ENCODE data around the gene RARA. TPM values are rescaled to one million over a fixed set of nuclear protein-coding genes. Genes with fewer than 3 reads are reported as not detected.

RARA gene
- polyA plus RNA-seq, 1 donor from 2014 or later = 6.6 TPM

- Histone ChIP-seq H3K79me2 (replicated peaks; ENCODE audit: insufficient read depth, low read length) (peaks cover 5% of the 10 kb centered on the region), H3K27ac (ENCODE audit: low read length) (no peak overlapping the region), H3K27me3 (ENCODE audit: insufficient read depth, low read depth, low read length) (no peaks in the 10 kb centered on the region), H3K4me2 (ENCODE audit: low read length) (no peak overlapping the region), H3K36me3 (ENCODE audit: insufficient read depth, low read length) (no peaks in the 10 kb centered on the region), H3K9me3 (ENCODE audit: low read length) (no peaks in the 10 kb centered on the region), H2AFZ (ENCODE audit: low read depth, low read length) (no peak overlapping the region), H3K9ac (ENCODE audit: low read length) (no peak overlapping the region), H3K9me2 (ENCODE audit: insufficient read depth, low read length) (no peaks in the 10 kb centered on the region), H3F3A (ENCODE audit: insufficient read depth, low read length, poor library complexity, severe bottlenecking) (no peaks in the 10 kb centered on the region), H3K4me3 (ENCODE audit: low read length) (no peak overlapping the region), H4K20me1 (ENCODE audit: insufficient read depth) (no peaks in the 10 kb centered on the region)
- TF ChIP-seq SMC3 (conservative IDR thresholded peaks at IDR 0.05; ENCODE audit: poor library complexity) = peak; percentile 89
- peak; percentile 83 for TF ChIP-seq CTCF (IDR thresholded peaks at IDR 0.05; ENCODE audit: poor library complexity, severe bottlenecking)
- no peak for TF ChIP-seq TAF1 (IDR thresholded peaks at IDR 0.05; ENCODE audit: low read depth)
- TF ChIP-seq EZH2 (IDR thresholded peaks at IDR 0.05; ENCODE audit: borderline replicate concordance, insufficient read depth, low read length, poor library complexity, severe bottlenecking) = no peak
- TF ChIP-seq REST (IDR thresholded peaks at IDR 0.05; ENCODE audit: borderline replicate concordance) = no peak
- TF ChIP-seq POLR2AphosphoS5 (IDR thresholded peaks at IDR 0.05) = no peak
- no peak for TF ChIP-seq EP300 (conservative IDR thresholded peaks at IDR 0.05; ENCODE audit: poor library complexity, severe bottlenecking)
- TF ChIP-seq MXI1 (conservative IDR thresholded peaks at IDR 0.05; ENCODE audit: poor library complexity, severe bottlenecking) = no peak
- TF ChIP-seq RAD21 (conservative IDR thresholded peaks at IDR 0.05) = peak; percentile 82
These were observed 18.2 kb upstream of the RARA start for GRCh38 chr17:40290629-40291280.

- H3K4me2 ChIP-seq (ENCODE audit: low read length) = no peak overlapping the region
- H3K9me2 ChIP-seq (ENCODE audit: insufficient read depth, low read length) = no peaks in the 10 kb centered on the region
- no peak overlapping the region for H2AFZ ChIP-seq (ENCODE audit: low read depth, low read length)
- no peak overlapping the region for H3K9ac ChIP-seq (ENCODE audit: low read length)
- H3K36me3 ChIP-seq (ENCODE audit: insufficient read depth, low read length) = no peaks in the 10 kb centered on the region
- H3K27me3 ChIP-seq (ENCODE audit: insufficient read depth, low read depth, low read length) = no peaks in the 10 kb centered on the region
- H4K20me1 ChIP-seq (ENCODE audit: insufficient read depth) = no peaks in the 10 kb centered on the region
- no peak overlapping the region for H3K4me3 ChIP-seq (ENCODE audit: low read length)
- no peaks in the 10 kb centered on the region for H3F3A ChIP-seq (ENCODE audit: insufficient read depth, low read length, poor library complexity, severe bottlenecking)
- no peak overlapping the region for H3K27ac ChIP-seq (ENCODE audit: low read length)
- H3K79me2 ChIP-seq (replicated peaks; ENCODE audit: insufficient read depth, low read length) = peaks cover 5% of the 10 kb centered on the region
- no peak for TF ChIP-seq EZH2 (IDR thresholded peaks at IDR 0.05; ENCODE audit: borderline replicate concordance, insufficient read depth, low read length, poor library complexity, severe bottlenecking)
- no peak for TF ChIP-seq POLR2AphosphoS5 (IDR thresholded peaks at IDR 0.05)
- TF ChIP-seq CTCF (IDR thresholded peaks at IDR 0.05; ENCODE audit: poor library complexity, severe bottlenecking) = no peak
- no peak for TF ChIP-seq RAD21 (conservative IDR thresholded peaks at IDR 0.05)
- no peak for TF ChIP-seq MXI1 (conservative IDR thresholded peaks at IDR 0.05; ENCODE audit: poor library complexity, severe bottlenecking)
- TF ChIP-seq SMC3 (conservative IDR thresholded peaks at IDR 0.05; ENCODE audit: poor library complexity) = no peak
- TF ChIP-seq REST (IDR thresholded peaks at IDR 0.05; ENCODE audit: borderline replicate concordance) = no peak
- no peak for TF ChIP-seq TAF1 (IDR thresholded peaks at IDR 0.05; ENCODE audit: low read depth)
- no peak for TF ChIP-seq EP300 (conservative IDR thresholded peaks at IDR 0.05; ENCODE audit: poor library complexity, severe bottlenecking)
- no peaks in the 10 kb centered on the region for H3K9me3 ChIP-seq (ENCODE audit: low read length)
These were observed 17.7 kb upstream of the RARA start for GRCh38 chr17:40291281-40291664.
